B cell (primary cell): ENCODE measurements around the gene SENP5.

Experiments
- EZH2 ChIP-seq: IDR thresholded peaks from 2 replicates; pipeline ENCODE4 v1.6.1; 2012; ENCODE audit warnings: borderline replicate concordance, low read depth, mild to moderate bottlenecking, moderate library complexity, low read length; ENCODE audit not compliant: insufficient read depth, poor library complexity, severe bottlenecking
- TF ChIP-seq, protein P1 (sequence below): fragments of 200-600 bp; IDR thresholded peaks from one replicate; pipeline ENCODE4 v1.8.0; 2022; ENCODE audit warnings: antibody characterized with exemption, mild to moderate bottlenecking

DNA sequence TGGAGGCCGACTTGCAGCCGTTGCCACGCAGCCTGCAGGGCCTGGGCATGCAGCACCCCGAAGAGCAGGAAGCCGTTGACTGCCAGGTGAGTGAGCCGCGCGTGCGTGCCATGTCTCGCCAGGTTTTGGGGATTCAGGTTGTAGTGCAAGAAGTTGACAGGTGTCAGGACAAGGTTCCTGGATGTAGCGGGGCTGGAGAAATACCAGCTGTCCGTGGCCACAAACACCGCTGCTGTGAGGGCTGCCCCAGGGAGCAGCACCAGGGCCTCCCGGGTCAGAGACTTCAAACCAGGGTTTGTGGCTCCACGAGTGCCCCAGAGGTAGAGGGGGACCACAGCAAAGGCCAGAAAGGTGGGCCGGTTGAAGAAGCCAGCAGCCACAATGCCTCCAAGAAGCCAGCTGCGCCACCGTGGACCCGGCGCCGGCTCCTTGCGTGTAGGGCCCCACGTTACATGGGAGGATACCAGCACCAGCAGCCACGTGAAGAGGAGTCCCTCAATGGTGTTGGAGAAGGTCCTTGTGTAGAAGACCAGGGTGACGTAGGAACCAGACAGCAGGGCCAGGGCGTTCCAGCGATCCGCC, 80.2 kb downstream of the SENP5 start:
- TF ChIP-seq, protein P1, sequence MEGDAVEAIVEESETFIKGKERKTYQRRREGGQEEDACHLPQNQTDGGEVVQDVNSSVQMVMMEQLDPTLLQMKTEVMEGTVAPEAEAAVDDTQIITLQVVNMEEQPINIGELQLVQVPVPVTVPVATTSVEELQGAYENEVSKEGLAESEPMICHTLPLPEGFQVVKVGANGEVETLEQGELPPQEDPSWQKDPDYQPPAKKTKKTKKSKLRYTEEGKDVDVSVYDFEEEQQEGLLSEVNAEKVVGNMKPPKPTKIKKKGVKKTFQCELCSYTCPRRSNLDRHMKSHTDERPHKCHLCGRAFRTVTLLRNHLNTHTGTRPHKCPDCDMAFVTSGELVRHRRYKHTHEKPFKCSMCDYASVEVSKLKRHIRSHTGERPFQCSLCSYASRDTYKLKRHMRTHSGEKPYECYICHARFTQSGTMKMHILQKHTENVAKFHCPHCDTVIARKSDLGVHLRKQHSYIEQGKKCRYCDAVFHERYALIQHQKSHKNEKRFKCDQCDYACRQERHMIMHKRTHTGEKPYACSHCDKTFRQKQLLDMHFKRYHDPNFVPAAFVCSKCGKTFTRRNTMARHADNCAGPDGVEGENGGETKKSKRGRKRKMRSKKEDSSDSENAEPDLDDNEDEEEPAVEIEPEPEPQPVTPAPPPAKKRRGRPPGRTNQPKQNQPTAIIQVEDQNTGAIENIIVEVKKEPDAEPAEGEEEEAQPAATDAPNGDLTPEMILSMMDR: no peak
- no peak for TF ChIP-seq EZH2
